Lower leg skin (tissue), 3 donors: Measurements from ENCODE around the gene PPM1B.
"Not testable (repeated sequence)": the region's sequence is repeated elsewhere in the genome, so short reads cannot be mapped to it uniquely, and the experiment has no call there.

ENCODE experiments used
- POLR2A ChIP-seq, 2 donors: fragments of 450-650 bp; IDR thresholded peaks; one replicate each; pipeline ENCODE4 v1.6.1; 2016 to 2017; ENCODE audit warnings: antibody characterized with exemption in 2 of 2, mild to moderate bottlenecking in 1 of 2, moderate library complexity in 1 of 2
- TF ChIP-seq, protein P1 (sequence below), 3 donors: fragments of 450-650 bp; IDR thresholded peaks; one replicate each; pipeline ENCODE4 v1.5.1; 2016; ENCODE audit warnings: antibody characterized with exemption in 3 of 3, mild to moderate bottlenecking in 3 of 3, moderate library complexity in 2 of 3

DNA sequence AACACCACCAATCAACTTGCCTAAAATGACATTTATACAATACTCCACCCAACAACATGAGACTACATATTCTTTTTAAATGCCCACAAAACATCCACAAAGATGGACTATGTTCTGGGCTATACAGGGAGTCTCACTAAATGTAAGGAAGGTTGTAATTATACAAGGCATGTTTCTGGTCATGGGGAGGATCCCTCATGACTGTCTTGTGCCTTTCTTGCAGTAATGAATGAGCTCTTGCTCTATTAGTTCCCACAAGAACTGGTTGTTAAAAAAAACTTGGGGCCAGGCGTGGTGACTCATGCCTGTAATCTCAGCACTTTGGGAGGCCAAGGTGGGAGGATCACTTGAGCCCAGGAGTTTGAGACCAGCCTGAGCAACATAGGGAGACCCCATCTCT, 89.1 kb downstream of the PPM1B start:
- TF ChIP-seq, protein P1, sequence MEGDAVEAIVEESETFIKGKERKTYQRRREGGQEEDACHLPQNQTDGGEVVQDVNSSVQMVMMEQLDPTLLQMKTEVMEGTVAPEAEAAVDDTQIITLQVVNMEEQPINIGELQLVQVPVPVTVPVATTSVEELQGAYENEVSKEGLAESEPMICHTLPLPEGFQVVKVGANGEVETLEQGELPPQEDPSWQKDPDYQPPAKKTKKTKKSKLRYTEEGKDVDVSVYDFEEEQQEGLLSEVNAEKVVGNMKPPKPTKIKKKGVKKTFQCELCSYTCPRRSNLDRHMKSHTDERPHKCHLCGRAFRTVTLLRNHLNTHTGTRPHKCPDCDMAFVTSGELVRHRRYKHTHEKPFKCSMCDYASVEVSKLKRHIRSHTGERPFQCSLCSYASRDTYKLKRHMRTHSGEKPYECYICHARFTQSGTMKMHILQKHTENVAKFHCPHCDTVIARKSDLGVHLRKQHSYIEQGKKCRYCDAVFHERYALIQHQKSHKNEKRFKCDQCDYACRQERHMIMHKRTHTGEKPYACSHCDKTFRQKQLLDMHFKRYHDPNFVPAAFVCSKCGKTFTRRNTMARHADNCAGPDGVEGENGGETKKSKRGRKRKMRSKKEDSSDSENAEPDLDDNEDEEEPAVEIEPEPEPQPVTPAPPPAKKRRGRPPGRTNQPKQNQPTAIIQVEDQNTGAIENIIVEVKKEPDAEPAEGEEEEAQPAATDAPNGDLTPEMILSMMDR (IDR thresholded peaks at IDR 0.05) = not testable (repeated sequence)
- TF ChIP-seq POLR2A (IDR thresholded peaks at IDR 0.05) = not testable (repeated sequence)
